Tracheal epithelial cell (primary cell): ENCODE data around the gene GLA. TPM values are rescaled to one million over a fixed set of nuclear protein-coding genes. Genes with fewer than 3 reads are reported as not detected.

Experiments used
- total RNA-seq: library from RNA; depleted of rRNA; stranded (reverse); fragments of >200 nt; gene quantifications from 2 replicates; pipeline ENCODE4 v1.2.1, GENCODE V29; 2014

The GLA gene
- total RNA-seq: 13.4 and 29.9 TPM in 2 replicates

GRCh38 chrX:101407748-101408531, at the start of gene GLA, which contains the start of gene HNRNPH2:
Gene GLA, minus strand, starts transcription at chrX:101407925. Its CDS starts 22 bp downstream, at chrX:101407903.
Gene HNRNPH2, plus strand, starts transcription at chrX:101408222. Its CDS starts 3,767 bp downstream, at chrX:101411989.

GRCh38 chrX:101390664-101391525, 16.8 kb downstream of the GLA start, which contains the start of gene RPL36A:
Gene RPL36A, plus strand, starts transcription at chrX:101391011. Its CDS starts 33 bp downstream, at chrX:101391044.

DNA sequence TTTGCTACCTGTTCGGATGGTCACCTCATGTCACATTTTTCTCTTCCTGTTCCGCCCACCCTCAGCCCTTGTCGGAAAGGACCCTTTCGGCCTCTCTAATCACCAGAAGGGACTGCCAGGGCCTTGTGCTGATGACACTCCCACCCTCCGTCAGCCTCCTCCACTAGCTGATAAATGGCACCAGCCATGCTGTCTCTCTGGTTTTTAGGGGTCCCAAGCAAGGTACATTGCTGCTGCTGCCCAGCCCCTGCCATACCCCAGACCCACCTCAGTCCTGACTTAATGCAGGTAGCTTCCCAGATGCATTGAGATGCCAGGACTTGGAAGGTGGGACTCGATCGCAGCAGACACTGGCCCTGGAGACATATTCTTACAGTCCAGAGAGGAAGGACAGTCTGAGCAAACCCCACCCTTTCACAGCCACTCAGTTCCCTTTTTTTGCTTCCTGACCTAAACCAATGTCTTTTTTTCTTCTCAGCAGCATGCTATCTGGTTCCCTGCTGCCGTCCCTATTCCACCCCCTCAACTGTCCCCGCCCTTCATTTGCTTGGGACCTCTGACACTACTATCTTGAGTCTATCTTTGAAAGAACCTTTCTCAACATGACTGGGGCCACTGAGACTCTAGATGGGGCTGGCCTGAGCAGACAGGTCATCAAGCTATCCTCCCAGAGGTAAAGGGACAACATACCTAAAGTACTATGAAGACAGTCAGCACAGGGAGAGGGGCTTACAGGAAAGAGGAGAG, 21.8 kb downstream of the GLA start, which contains the start of gene BTK:
Gene BTK (minus strand): TSS at position 397 of the 747 bp plus-strand sequence. CDS start 10,907 bp downstream, outside the sequence.

GRCh38 chrX:101348452-101349192, 59.1 kb downstream of the GLA start, which contains the start of gene TIMM8A:
Gene TIMM8A, minus strand, starts transcription at chrX:101348742. Its CDS starts 78 bp downstream, at chrX:101348664.

Other genes starting within 250 kb of the GLA start
- gene DRP2, start 188.1 kb downstream of the GLA start, total RNA-seq: under 0.01 TPM in 2 replicates
- gene TAF7L, start 116.6 kb downstream of the GLA start, total RNA-seq: 0.21 and 0.24 TPM in 2 replicates
- gene TIMM8A, start 59.2 kb downstream of the GLA start, total RNA-seq: 4.1 and 4.9 TPM in 2 replicates
- gene BTK, start 21.7 kb downstream of the GLA start, total RNA-seq: not detected in 2 replicates
- gene RPL36A, start 16.9 kb downstream of the GLA start, total RNA-seq: 349 and 594 TPM in 2 replicates
- gene HNRNPH2, start 297 bp upstream of the GLA start, total RNA-seq: 47.1 and 54.5 TPM in 2 replicates
- 0.43 and 0.72 TPM in 2 replicates for gene ARMCX4, start 77.5 kb upstream of the GLA start, total RNA-seq
- gene ARMCX1, start 142.6 kb upstream of the GLA start, total RNA-seq: 7.2 and 15.7 TPM in 2 replicates
- gene ARMCX6, start 210.1 kb upstream of the GLA start, total RNA-seq: 15.1 and 21.0 TPM in 2 replicates
- 24.3 and 36.4 TPM in 2 replicates for gene ARMCX3, start 215.2 kb upstream of the GLA start, total RNA-seq